Breast epithelium (tissue), 4 donors: ENCODE measurements around the gene PSMB11. TPM values are rescaled to one million over a fixed set of nuclear protein-coding genes. Genes with fewer than 3 reads are reported as not detected.

Source experiments
- DNase-seq, 2 donors: peaks; one replicate each; pipeline ENCODE4 v3.0.0-alpha.2; 2019; ENCODE audit warnings: low spot score in 2 of 2
- H3K27ac ChIP-seq, 2 donors: fragments of 200-600 bp; sonication (generic) in 1 of 2; one replicate each; pipeline ENCODE4 v1.5.1; 2016 to 2019; ENCODE audit warnings: mild to moderate bottlenecking in 1 of 2
- H3K27me3 ChIP-seq, 2 donors: fragments of 200-600 bp; sonication (generic) in 1 of 2; one replicate each; pipeline versions ENCODE4 v1.5.1 to v1.6.0; 2017 to 2019; ENCODE audit warnings: control low read depth in 1 of 2, mild to moderate bottlenecking in 1 of 2
- H3K36me3 ChIP-seq: fragments of 200-600 bp; one replicate; pipeline ENCODE4 v1.5.1; 2019
- H3K4me1 ChIP-seq, 2 donors: fragments of 200-600 bp; sonication (generic); one replicate each; pipeline ENCODE4 v1.5.1; 2016 to 2019; ENCODE audit warnings: control low read depth in 1 of 2
- H3K4me3 ChIP-seq, 3 donors: fragments of 200-600 bp; sonication (generic); 1 replicate in 2 of 3; 2 replicates in 1 of 3; pipeline ENCODE4 v1.5.1; 2016 to 2019; ENCODE audit warnings: mild to moderate bottlenecking in 3 of 3, moderate library complexity in 2 of 3
- H3K9me3 ChIP-seq, 2 donors: fragments of 200-600 bp; sonication (generic) in 1 of 2; one replicate each; pipeline ENCODE4 v1.5.1; 2016 to 2019; ENCODE audit warnings: control low read depth in 1 of 2
- CTCF ChIP-seq, 3 donors: fragments of 450-650 bp; IDR thresholded peaks; one replicate each; pipeline ENCODE4 v1.5.1; 2016 to 2017; ENCODE audit warnings: antibody characterized with exemption in 3 of 3, mild to moderate bottlenecking in 3 of 3, moderate library complexity in 3 of 3
- POLR2A ChIP-seq: fragments of 450-650 bp; IDR thresholded peaks from one replicate; pipeline ENCODE4 v1.6.1; 2016; ENCODE audit warnings: antibody characterized with exemption, mild to moderate bottlenecking, moderate library complexity
- POLR2AphosphoS5 ChIP-seq, 3 donors: sonication (generic); formaldehyde crosslinking; IDR thresholded peaks; one replicate each; pipeline ENCODE4 v1.6.1; 2017; ENCODE audit warnings: antibody characterized with exemption in 3 of 3
- intact Hi-C: fragments of 100-400 bp; cut with DNase I; formaldehyde crosslinking; loops from one replicate; pipeline ENCODE4 v1.15.1; 2023; ENCODE audit warnings: low total_unique reads
- total RNA-seq, 3 donors: library from RNA; depleted of rRNA; stranded (reverse); fragments of >200 nt; gene quantifications; one replicate each; pipeline ENCODE4 v1.1.0, GENCODE V29; 2016

PSMB11 gene
- total RNA-seq, 3 donors from 2014 or later: not detected

- intact Hi-C loops: no loop called here
- TF ChIP-seq POLR2AphosphoS5 (IDR thresholded peaks at IDR 0.05): no peak
- no peak for TF ChIP-seq POLR2A
- TF ChIP-seq CTCF (IDR thresholded peaks at IDR 0.05): no peak
- no peaks in the 10 kb centered on the region for H3K27me3 ChIP-seq
- H3K9me3 ChIP-seq: no peaks in the 10 kb centered on the region
- no peaks in the 10 kb centered on the region for H3K4me1 ChIP-seq
- H3K4me3 ChIP-seq: no peak overlapping the region
- H3K36me3 ChIP-seq: no peaks in the 10 kb centered on the region
- H3K27ac ChIP-seq: no peak overlapping the region
- DNase-seq: no peak
These were observed 20.0 kb upstream of the PSMB11 start for GRCh38 chr14:23021889-23022442.

GRCh38 chr14:23023022-23023794 is 18.8 kb upstream of the PSMB11 start:
- H3K9me3 ChIP-seq: no peaks in the 10 kb centered on the region
- H3K27me3 ChIP-seq: no peaks in the 10 kb centered on the region
- no peaks in the 10 kb centered on the region for H3K4me1 ChIP-seq
- H3K4me3 ChIP-seq: no peak overlapping the region
- TF ChIP-seq POLR2AphosphoS5 (IDR thresholded peaks at IDR 0.05) (no peak), POLR2A (no peak), CTCF (IDR thresholded peaks at IDR 0.05) (no peak)
- no peak for DNase-seq
- H3K36me3 ChIP-seq: no peaks in the 10 kb centered on the region
- no peak overlapping the region for H3K27ac ChIP-seq
- intact Hi-C loops: no loop called here

GRCh38 chr14:23023795-23024152 is 18.2 kb upstream of the PSMB11 start:
- TF ChIP-seq POLR2AphosphoS5 (IDR thresholded peaks at IDR 0.05) (no peak), CTCF (IDR thresholded peaks at IDR 0.05) (no peak), POLR2A (no peak)
- Histone ChIP-seq H3K9me3 (no peaks in the 10 kb centered on the region), H3K4me3 (no peak overlapping the region), H3K27me3 (no peaks in the 10 kb centered on the region), H3K4me1 (no peaks in the 10 kb centered on the region), H3K36me3 (no peaks in the 10 kb centered on the region), H3K27ac (no peak overlapping the region)
- no peak for DNase-seq
- intact Hi-C loops: no loop called here

- Histone ChIP-seq H3K4me1 (no peaks in the 10 kb centered on the region), H3K9me3 (no peaks in the 10 kb centered on the region), H3K4me3 (no peak overlapping the region), H3K36me3 (no peaks in the 10 kb centered on the region), H3K27ac (no peak overlapping the region), H3K27me3 (no peaks in the 10 kb centered on the region)
- DNase-seq: no peak
- TF ChIP-seq CTCF (IDR thresholded peaks at IDR 0.05): no peak
- TF ChIP-seq POLR2AphosphoS5 (IDR thresholded peaks at IDR 0.05): no peak
- no peak for TF ChIP-seq POLR2A
- intact Hi-C loops: no loop called here
These were observed 17.4 kb upstream of the PSMB11 start for GRCh38 chr14:23024612-23025075.

- Histone ChIP-seq H3K4me3 (no peak overlapping the region), H3K27me3 (no peaks in the 10 kb centered on the region), H3K27ac (no peak overlapping the region), H3K9me3 (no peaks in the 10 kb centered on the region), H3K36me3 (no peaks in the 10 kb centered on the region), H3K4me1 (no peaks in the 10 kb centered on the region)
- no peak for TF ChIP-seq CTCF (IDR thresholded peaks at IDR 0.05)
- intact Hi-C loops: no loop called here
- DNase-seq: no peak
These were observed 16.7 kb upstream of the PSMB11 start for GRCh38 chr14:23025151-23025814.
